PC-3 (cell line): ENCODE data around the gene CBX1. TPM values are rescaled to one million over a fixed set of nuclear protein-coding genes. Genes with fewer than 3 reads are reported as not detected.

Experiments
- ATAC-seq: fragments of 200-7000 bp; cut with Tn5 transposase; 2 replicates; pipeline ENCODE4 v1.9.1; 2020; ENCODE audit warnings: mild to moderate bottlenecking, moderate library complexity
- BruUV-seq: library from RNA; stranded (reverse); fragments of 400-500 nt; replicated peaks from 2 replicates; lab custom pipeline; 2021; lab: Mats Ljungman, UMichigan
- CTCF ChIA-PET: fragments of 300-600 bp; sonication (Branson Sonifier 250); formaldehyde crosslinking; loops from one replicate; lab custom pipeline; 2022; ENCODE audit warnings: antibody characterized with exemption; lab: Charles Lee
- POLR2A ChIA-PET: fragments of 300-600 bp; sonication (Branson Sonifier 250); formaldehyde crosslinking; loops from one replicate; lab custom pipeline; 2022; ENCODE audit warnings: antibody characterized with exemption; ENCODE audit not compliant: unreplicated experiment; lab: Charles Lee
- DNase-seq: peaks from one replicate; pipeline ENCODE4 v3.0.0-alpha.2; 2015
- H2AFZ ChIP-seq: fragments of 300-600 bp; sonication (generic); 2 replicates; pipeline ENCODE4 v1.6.0; 2016; ENCODE audit warnings: antibody characterized with exemption, low read length
- H3F3A ChIP-seq: fragments of 300-600 bp; sonication (generic); one replicate; pipeline ENCODE4 v1.6.0; 2017; ENCODE audit warnings: antibody characterized with exemption, low read length, control low read depth, mild to moderate bottlenecking; ENCODE audit not compliant: unreplicated experiment
- H3K27ac ChIP-seq: fragments of 300-600 bp; sonication (generic); 2 replicates; pipeline ENCODE4 v1.5.1; 2016; ENCODE audit warnings: mild to moderate bottlenecking, low read length
- H3K27me3 ChIP-seq: fragments of 300-600 bp; sonication (generic); 2 replicates; pipeline ENCODE4 v1.6.1; 2016; ENCODE audit warnings: low read length, mixed read lengths
- H3K36me3 ChIP-seq: fragments of 300-600 bp; sonication (generic); 2 replicates; pipeline ENCODE4 v1.6.1; 2016; ENCODE audit warnings: low read depth, mixed run types, low read length, mixed read lengths
- H3K4me1 ChIP-seq: fragments of 300-600 bp; sonication (generic); 2 replicates; pipeline ENCODE4 v1.5.1; 2016; ENCODE audit warnings: low read length; ENCODE audit not compliant: insufficient read depth
- H3K4me2 ChIP-seq: fragments of 300-600 bp; sonication (generic); 2 replicates; pipeline ENCODE4 v1.6.0; 2016; ENCODE audit warnings: low read length
- H3K4me3 ChIP-seq: fragments of 300-600 bp; sonication (generic); 2 replicates; pipeline ENCODE4 v1.5.1; 2016; ENCODE audit warnings: mild to moderate bottlenecking, low read length, mixed read lengths
- H3K79me2 ChIP-seq: fragments of 300-600 bp; sonication (generic); 2 replicates; pipeline ENCODE4 v1.6.1; 2017; ENCODE audit warnings: low read length, mixed read lengths
- H3K9ac ChIP-seq: fragments of 300-600 bp; sonication (generic); 2 replicates; pipeline ENCODE4 v1.6.0; 2016; ENCODE audit warnings: mild to moderate bottlenecking, low read length
- H3K9me2 ChIP-seq: fragments of 300-600 bp; sonication (generic); replicated peaks from 2 replicates; pipeline ENCODE4 v1.6.1; 2016; ENCODE audit warnings: mixed run types, low read length, mixed read lengths
- H3K9me3 ChIP-seq: fragments of 300-600 bp; sonication (generic); 2 replicates; pipeline ENCODE4 v1.6.1; 2016; ENCODE audit warnings: low read length, mixed read lengths
- H4K20me1 ChIP-seq: fragments of 300-600 bp; sonication (generic); 2 replicates; pipeline ENCODE4 v1.6.1; 2016; ENCODE audit warnings: low read length, mixed read lengths
- EZH2 ChIP-seq: fragments of 300-600 bp; sonication (generic); IDR thresholded peaks from one replicate; pipeline ENCODE4 v1.6.1; 2017; ENCODE audit warnings: antibody characterized with exemption, mild to moderate bottlenecking, low read length; ENCODE audit not compliant: unreplicated experiment
- EZH2phosphoT487 ChIP-seq: fragments of 300-600 bp; sonication (generic); IDR thresholded peaks from 2 replicates; pipeline ENCODE4 v1.6.1; 2018; ENCODE audit warnings: mild to moderate bottlenecking, antibody characterized with exemption, low read length, borderline replicate concordance
- intact Hi-C: fragments of 100-400 bp; cut with micrococcal nuclease; formaldehyde crosslinking; loops from 2 replicates; pipeline ENCODE4 v1.9.0; 2023
- total RNA-seq: library from RNA; depleted of rRNA; stranded (reverse); fragments of >200 nt; gene quantifications from 2 replicates; pipeline ENCODE4 v1.2.3, GENCODE V29; 2014
- TF ChIP-seq, protein P1 (sequence below): fragments of 300-600 bp; sonication (generic); conservative IDR thresholded peaks from 2 replicates; pipeline ENCODE4 v1.5.1; 2017; ENCODE audit warnings: antibody characterized with exemption, low read depth, mild to moderate bottlenecking, low read length

CBX1 gene
- total RNA-seq, 1 experiment from 2014 or later = 119 TPM

- intact Hi-C loops = no loop called here
Measured at GRCh38 chr17:48054238-48055185, 46.8 kb downstream of the CBX1 start.

GRCh38 chr17:48053758-48054237, 47.5 kb downstream of the CBX1 start:
- ATAC-seq (no peak), DNase-seq (no peak)
- intact Hi-C loops = no loop called here
- no peak overlapping the region for H3K27ac ChIP-seq
- H3K9ac ChIP-seq = no peak overlapping the region
- H4K20me1 ChIP-seq = peaks cover 50% of the 10 kb centered on the region
- no TSS peak for BruUV-seq
- H3K4me2 ChIP-seq = peak overlapping the region; percentile 55; the same call in 1 of the 2 replicates
- no peaks in the 10 kb centered on the region for H3F3A ChIP-seq
- no peak overlapping the region for H2AFZ ChIP-seq
- H3K27me3 ChIP-seq = no peaks in the 10 kb centered on the region
- no peaks in the 10 kb centered on the region for H3K9me2 ChIP-seq
- peaks cover 41% of the 10 kb centered on the region for H3K4me1 ChIP-seq
- no peak for TF ChIP-seq EZH2
- TF ChIP-seq, protein P1, sequence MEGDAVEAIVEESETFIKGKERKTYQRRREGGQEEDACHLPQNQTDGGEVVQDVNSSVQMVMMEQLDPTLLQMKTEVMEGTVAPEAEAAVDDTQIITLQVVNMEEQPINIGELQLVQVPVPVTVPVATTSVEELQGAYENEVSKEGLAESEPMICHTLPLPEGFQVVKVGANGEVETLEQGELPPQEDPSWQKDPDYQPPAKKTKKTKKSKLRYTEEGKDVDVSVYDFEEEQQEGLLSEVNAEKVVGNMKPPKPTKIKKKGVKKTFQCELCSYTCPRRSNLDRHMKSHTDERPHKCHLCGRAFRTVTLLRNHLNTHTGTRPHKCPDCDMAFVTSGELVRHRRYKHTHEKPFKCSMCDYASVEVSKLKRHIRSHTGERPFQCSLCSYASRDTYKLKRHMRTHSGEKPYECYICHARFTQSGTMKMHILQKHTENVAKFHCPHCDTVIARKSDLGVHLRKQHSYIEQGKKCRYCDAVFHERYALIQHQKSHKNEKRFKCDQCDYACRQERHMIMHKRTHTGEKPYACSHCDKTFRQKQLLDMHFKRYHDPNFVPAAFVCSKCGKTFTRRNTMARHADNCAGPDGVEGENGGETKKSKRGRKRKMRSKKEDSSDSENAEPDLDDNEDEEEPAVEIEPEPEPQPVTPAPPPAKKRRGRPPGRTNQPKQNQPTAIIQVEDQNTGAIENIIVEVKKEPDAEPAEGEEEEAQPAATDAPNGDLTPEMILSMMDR = no peak
- TF ChIP-seq EZH2phosphoT487 = no peak
- no peak overlapping the region for H3K4me3 ChIP-seq
- H3K79me2 ChIP-seq = peaks cover 75% of the 10 kb centered on the region
- CTCF ChIA-PET = no interaction called here
- POLR2A ChIA-PET = interaction anchor here (0.5 to 0.6 kb wide), 2 partner anchors 48 to 80 kb away, joined by 18 to 31 read pairs; no protein-coding TSS in a partner anchor
- H3K9me3 ChIP-seq = no peaks in the 10 kb centered on the region
- peaks cover 62% of the 10 kb centered on the region for H3K36me3 ChIP-seq

More at GRCh38 chr17:48054238-48055185, 46.8 kb downstream of the CBX1 start:
- no peaks in the 10 kb centered on the region for H3K9me2 ChIP-seq
- peaks cover 68% of the 10 kb centered on the region for H3K79me2 ChIP-seq
- ChIA-PET CTCF (interaction anchor here (0.6 kb wide), 1 partner anchor 43 kb away, joined by 3 read pairs; no protein-coding TSS in a partner anchor), POLR2A (interaction anchor here (0.5 to 0.6 kb wide), 2 partner anchors 49 to 79 kb away, joined by 18 to 31 read pairs; no protein-coding TSS in a partner anchor)
- H2AFZ ChIP-seq = no peak overlapping the region
- TF ChIP-seq, protein P1 = no peak
- TF ChIP-seq EZH2phosphoT487 (no peak), EZH2 (no peak)
- BruUV-seq = no TSS peak
- DNase-seq (no peak), ATAC-seq (no peak)
- H3K36me3 ChIP-seq = peaks cover 68% of the 10 kb centered on the region
- H3K9me3 ChIP-seq = no peaks in the 10 kb centered on the region
- no peak overlapping the region for H3K4me2 ChIP-seq
- H4K20me1 ChIP-seq = peaks cover 50% of the 10 kb centered on the region
- H3K27ac ChIP-seq = no peak overlapping the region
- no peaks in the 10 kb centered on the region for H3K27me3 ChIP-seq
- no peak overlapping the region for H3K4me3 ChIP-seq
- peaks cover 40% of the 10 kb centered on the region for H3K4me1 ChIP-seq
- H3K9ac ChIP-seq = no peak overlapping the region
- H3F3A ChIP-seq = no peaks in the 10 kb centered on the region
